H9 (cell line): ENCODE data around the gene XPC. TPM values are rescaled to one million over a fixed set of nuclear protein-coding genes. Genes with fewer than 3 reads are reported as not detected.

Experiments used
- DNase-seq: peaks from one replicate; pipeline ENCODE4 v3.0.0-alpha.2; 2017
- H2AFZ ChIP-seq: one replicate; pipeline ENCODE4 v1.6.1; 2013; ENCODE audit warnings: mild to moderate bottlenecking, low read length, control low read depth, moderate library complexity
- H2AK5ac ChIP-seq: 2 replicates; pipeline ENCODE4 v1.6.1; 2013; ENCODE audit warnings: low read length, control low read depth, mixed read lengths; ENCODE audit not compliant: insufficient read length
- H2BK120ac ChIP-seq: one replicate; pipeline ENCODE4 v1.6.1; 2013; ENCODE audit warnings: low read depth, mild to moderate bottlenecking, low read length, control low read depth, inconsistent platforms; ENCODE audit not compliant: poor library complexity, severe bottlenecking
- H2BK12ac ChIP-seq: 2 replicates; pipeline ENCODE4 v1.6.1; 2013; ENCODE audit warnings: low read length, control low read depth, mixed read lengths, low read depth; ENCODE audit not compliant: insufficient read length
- H2BK15ac ChIP-seq: 2 replicates; pipeline ENCODE4 v1.6.1; 2013; ENCODE audit warnings: low read depth, low read length, control low read depth
- H2BK20ac ChIP-seq: one replicate; pipeline ENCODE4 v1.6.1; 2013; ENCODE audit warnings: low read depth, mild to moderate bottlenecking, low read length, control low read depth, inconsistent platforms; ENCODE audit not compliant: poor library complexity, severe bottlenecking
- H2BK5ac ChIP-seq: 2 replicates; pipeline ENCODE4 v1.6.1; 2013; ENCODE audit warnings: low read length, control low read depth, mixed read lengths; ENCODE audit not compliant: insufficient read length
- H3K14ac ChIP-seq: 2 replicates; pipeline ENCODE4 v1.6.1; 2013; ENCODE audit warnings: low read length, control low read depth; ENCODE audit not compliant: insufficient read depth
- H3K18ac ChIP-seq: 2 replicates; pipeline ENCODE4 v1.6.1; 2013; ENCODE audit warnings: low read depth, mild to moderate bottlenecking, mixed read lengths, low read length, control low read depth; ENCODE audit not compliant: insufficient read length
- H3K23ac ChIP-seq: 2 replicates; pipeline ENCODE4 v1.6.1; 2013; ENCODE audit warnings: low read length, control low read depth, mixed read lengths, low read depth; ENCODE audit not compliant: insufficient read length
- H3K23me2 ChIP-seq: 2 replicates; pipeline ENCODE4 v1.6.1; 2013; ENCODE audit warnings: low read depth, mild to moderate bottlenecking, mixed read lengths, low read length, control low read depth; ENCODE audit not compliant: insufficient read length, poor library complexity, severe bottlenecking
- H3K27ac ChIP-seq: 2 replicates; pipeline ENCODE4 v1.5.1; 2013; ENCODE audit warnings: low read length, control low read depth, mixed read lengths, low read depth; ENCODE audit not compliant: insufficient read length
- H3K27me3 ChIP-seq: 2 replicates; pipeline ENCODE4 v1.6.1; 2013; ENCODE audit warnings: low read length, control low read depth, inconsistent platforms; ENCODE audit not compliant: insufficient read depth
- H3K4ac ChIP-seq: 2 replicates; pipeline ENCODE4 v1.6.1; 2013; ENCODE audit warnings: low read depth, mild to moderate bottlenecking, control low read depth, inconsistent platforms, low read length, moderate library complexity
- H3K4me1 ChIP-seq: 2 replicates; pipeline ENCODE4 v1.6.1; 2013; ENCODE audit warnings: low read length, control low read depth, inconsistent platforms; ENCODE audit not compliant: insufficient read depth
- H3K4me2 ChIP-seq: 2 replicates; pipeline ENCODE4 v1.6.1; 2013; ENCODE audit warnings: low read length, control low read depth, mixed read lengths; ENCODE audit not compliant: insufficient read length, insufficient read depth
- H3K56ac ChIP-seq: 2 replicates; pipeline ENCODE4 v1.6.1; 2013; ENCODE audit warnings: low read depth, mild to moderate bottlenecking, mixed read lengths, low read length, control low read depth; ENCODE audit not compliant: insufficient read length
- H3K79me1 ChIP-seq: 2 replicates; pipeline ENCODE4 v1.6.1; 2013; ENCODE audit warnings: low read depth, mild to moderate bottlenecking, moderate library complexity, low read length, control low read depth, inconsistent platforms; ENCODE audit not compliant: insufficient read depth, poor library complexity, severe bottlenecking
- H3K79me2 ChIP-seq: 2 replicates; pipeline ENCODE4 v1.6.1; 2013; ENCODE audit warnings: low read length, control low read depth, inconsistent platforms; ENCODE audit not compliant: insufficient read depth
- H3K9ac ChIP-seq: 2 replicates; pipeline ENCODE4 v1.6.1; 2013; ENCODE audit warnings: low read length, control low read depth, mixed read lengths; ENCODE audit not compliant: insufficient read length; ENCODE audit errors: extremely low read depth
- H3K9me3 ChIP-seq: one replicate; pipeline ENCODE4 v1.6.1; 2013; ENCODE audit warnings: low read depth, low read length, inconsistent platforms; ENCODE audit not compliant: control insufficient read depth
- H3T11ph ChIP-seq: one replicate; pipeline ENCODE4 v1.6.1; 2013; ENCODE audit warnings: mild to moderate bottlenecking, low read length, control low read depth, inconsistent platforms
- H4K20me1 ChIP-seq: one replicate; pipeline ENCODE4 v1.6.1; 2013; ENCODE audit not compliant: control insufficient read depth, insufficient read length, insufficient read depth
- H4K5ac ChIP-seq: 2 replicates; pipeline ENCODE4 v1.6.1; 2013; ENCODE audit warnings: low read depth, mild to moderate bottlenecking, mixed read lengths, low read length, control low read depth; ENCODE audit not compliant: insufficient read length
- H4K8ac ChIP-seq: replicated peaks from 2 replicates; pipeline ENCODE4 v1.6.1; 2013; ENCODE audit warnings: low read length, control low read depth, mixed read lengths, low read depth; ENCODE audit not compliant: insufficient read length
- H4K91ac ChIP-seq: 2 replicates; pipeline ENCODE4 v1.6.1; 2013; ENCODE audit warnings: low read depth, mild to moderate bottlenecking, moderate library complexity, mixed read lengths, low read length, control low read depth; ENCODE audit not compliant: insufficient read length
- H3K27ac Mint-ChIP-seq, 3 experiments: 2 replicates in 2 of 3; 3 replicates in 1 of 3; pipeline ENCODE4 v1.8.0; 2020 to 2021; ENCODE audit warnings: mixed read lengths in 3 of 3, mild to moderate bottlenecking in 1 of 3, moderate library complexity in 1 of 3
- H3K27me3 Mint-ChIP-seq: 2 replicates; pipeline ENCODE4 v1.8.0; 2021; ENCODE audit warnings: low read depth, mild to moderate bottlenecking, moderate library complexity, mixed read lengths
- H3K36me3 Mint-ChIP-seq, 3 experiments: 2 replicates in 2 of 3; 3 replicates in 1 of 3; pipeline ENCODE4 v1.8.0; 2020 to 2021; ENCODE audit warnings: low read depth in 3 of 3, mixed read lengths in 3 of 3; ENCODE audit not compliant: insufficient read depth in 1 of 3
- H3K4me1 Mint-ChIP-seq, 2 experiments: 2 replicates each; pipeline ENCODE4 v1.8.0; 2020; ENCODE audit warnings: mixed read lengths in 2 of 2
- H3K4me3 Mint-ChIP-seq, 2 experiments: 2 replicates in 1 of 2; 3 replicates in 1 of 2; pipeline ENCODE4 v1.8.0; 2020 to 2021; ENCODE audit warnings: mild to moderate bottlenecking in 2 of 2, mixed read lengths in 2 of 2, moderate library complexity in 1 of 2
- H3K9me3 Mint-ChIP-seq, 2 experiments: 2 replicates in 1 of 2; 3 replicates in 1 of 2; pipeline ENCODE4 v1.8.0; 2020; ENCODE audit warnings: mild to moderate bottlenecking in 2 of 2, mixed read lengths in 2 of 2, moderate library complexity in 1 of 2
- CTCF ChIP-seq: fragments of 200-600 bp; sonication (generic); conservative IDR thresholded peaks from 3 replicates; pipeline ENCODE4 v1.8.0; 2021; ENCODE audit warnings: antibody characterized with exemption, mild to moderate bottlenecking
- WGBS: extraction: QIAGEN DNeasy Blood & Tissue Kit; methylation state at CpG from one replicate; pipeline ENCODE4 v1.1.7; 2013; ENCODE audit warnings: missing lambda C conversion rate, low lambda C conversion rate, mixed read lengths; ENCODE audit not compliant: insufficient read length; ENCODE audit errors: extremely low coverage; 5-methylcytosine and 5-hydroxymethylcytosine counted together
- total RNA-seq: library from RNA; stranded (reverse); gene quantifications from 2 replicates; pipeline ENCODE4 v1.2.1, GENCODE V29; 2021

Gene XPC
- total RNA-seq, 1 experiment from 2014 or later: 30.3 TPM

GRCh38 chr3:14126887-14127505, 51.4 kb downstream of the XPC start:
- Histone ChIP-seq H3K79me2 (peaks cover 3% of the 10 kb centered on the region; the same call in 1 of the 2 replicates), H3T11ph (no peak overlapping the region), H4K91ac (no peak overlapping the region), H3K18ac (no peak overlapping the region), H2AFZ (no peak overlapping the region), H3K9me3 (no peaks in the 10 kb centered on the region), H3K4me1 (no peaks in the 10 kb centered on the region), H4K8ac (no peak overlapping the region), H2BK12ac (no peak overlapping the region), H3K9ac (no peak overlapping the region), H2AK5ac (no peak overlapping the region), H3K23ac (no peak overlapping the region), H3K27me3 (no peaks in the 10 kb centered on the region), H3K56ac (no peak overlapping the region), H2BK5ac (no peak overlapping the region), H2BK120ac (no peak overlapping the region), H4K5ac (no peak overlapping the region), H3K27ac (no peak overlapping the region), H3K23me2 (peaks cover 14% of the 10 kb centered on the region), H2BK20ac (no peak overlapping the region), H3K79me1 (peaks cover 9% of the 10 kb centered on the region), H3K4ac (no peak overlapping the region), H3K14ac (no peak overlapping the region), H3K4me2 (no peak overlapping the region), H4K20me1 (no peaks in the 10 kb centered on the region), H2BK15ac (no peak overlapping the region)
- Mint-ChIP-seq H3K9me3 (no peaks in the 10 kb centered on the region; a peak in 2 of 5 replicates), H3K27me3 (no peaks in the 10 kb centered on the region), H3K4me1 (peaks cover 27 to 29% of the 10 kb centered on the region in 2 experiments), H3K27ac (no peak overlapping the region), H3K36me3 (peaks cover 26 to 45% (median 39%) of the 10 kb centered on the region in 3 experiments; a peak in 6 of 7 replicates), H3K4me3 (peak overlapping the region; percentile 9 to 100; a peak in 1 of 5 replicates)
- WGBS: no CpG with 5 or more reads among the region's 5 CpGs
- TF ChIP-seq CTCF: no peak
- DNase-seq: peak; percentile 9
